Keratinocyte (primary cell): Measurements from ENCODE around the gene MOK. TPM values are rescaled to one million over a fixed set of nuclear protein-coding genes. Genes with fewer than 3 reads are reported as not detected.

Experiments used
- DNase-seq: peaks from one replicate; pipeline ENCODE4 v3.0.0-alpha.2; 2011; ENCODE audit warnings: low read depth, missing footprints, low spot score
- FAIRE-seq: peaks from 2 replicates; lab custom pipeline; 2011; peaks lifted over from hg19 to GRCh38; lab: Jason Lieb, UNC
- H2AFZ ChIP-seq: 2 replicates; pipeline ENCODE4 v1.6.0; 2012; ENCODE audit warnings: low read length, control low read depth, inconsistent platforms; ENCODE audit not compliant: control insufficient read depth
- H3K27ac ChIP-seq: 2 replicates; pipeline ENCODE4 v1.5.1; 2011; ENCODE audit warnings: low read length; ENCODE audit not compliant: control insufficient read depth, insufficient read depth
- H3K27me3 ChIP-seq: 3 replicates; pipeline ENCODE4 v1.6.0; 2011; ENCODE audit warnings: low read length; ENCODE audit not compliant: control insufficient read depth, insufficient read depth; ENCODE audit errors: extremely low read depth
- H3K36me3 ChIP-seq, 2 experiments: 2 replicates in 1 of 2; 3 replicates in 1 of 2; pipeline ENCODE4 v1.5.1; 2011; ENCODE audit warnings: low read length in 2 of 2, mild to moderate bottlenecking in 1 of 2; ENCODE audit not compliant: control insufficient read depth in 2 of 2, insufficient read depth in 2 of 2; ENCODE audit errors: extremely low read depth in 1 of 2
- H3K4me1 ChIP-seq: 3 replicates; pipeline ENCODE4 v1.5.1; 2011; ENCODE audit warnings: low read length; ENCODE audit not compliant: control insufficient read depth, insufficient read depth; ENCODE audit errors: extremely low read depth
- H3K4me2 ChIP-seq: 3 replicates; pipeline ENCODE4 v1.6.0; 2011; ENCODE audit warnings: low read depth, low read length; ENCODE audit not compliant: control insufficient read depth, insufficient read depth; ENCODE audit errors: extremely low read depth
- H3K4me3 ChIP-seq, 3 experiments: fragments of 200-600 bp in 1 of 3; sonication (generic) in 1 of 3; 2 replicates in 2 of 3; 3 replicates in 1 of 3; pipeline ENCODE4 v1.5.1; 2011 to 2016; ENCODE audit warnings: low read length in 3 of 3, mild to moderate bottlenecking in 3 of 3, control low read depth in 2 of 3, inconsistent platforms in 1 of 3, low read depth in 1 of 3, mixed read lengths in 1 of 3, mixed run types in 1 of 3, moderate library complexity in 1 of 3; ENCODE audit not compliant: control insufficient read depth in 2 of 3, insufficient read depth in 2 of 3; ENCODE audit errors: extremely low read depth in 1 of 3
- H3K79me2 ChIP-seq: 2 replicates; pipeline ENCODE4 v1.6.0; 2012; ENCODE audit warnings: low read length; ENCODE audit not compliant: control insufficient read depth, insufficient read depth
- H3K9ac ChIP-seq: 3 replicates; pipeline ENCODE4 v1.6.0; 2011; ENCODE audit warnings: low read length; ENCODE audit not compliant: control insufficient read depth, insufficient read depth; ENCODE audit errors: extremely low read depth
- H3K9me1 ChIP-seq: 3 replicates; pipeline ENCODE4 v1.6.0; 2011; ENCODE audit warnings: low read length; ENCODE audit not compliant: control insufficient read depth, insufficient read depth; ENCODE audit errors: extremely low read depth
- H3K9me3 ChIP-seq: 2 replicates; pipeline ENCODE4 v1.5.1; 2012; ENCODE audit warnings: low read depth, low read length; ENCODE audit not compliant: control insufficient read depth
- H4K20me1 ChIP-seq: 3 replicates; pipeline ENCODE4 v1.6.0; 2011; ENCODE audit warnings: low read length; ENCODE audit not compliant: control insufficient read depth, insufficient read depth; ENCODE audit errors: extremely low read depth
- EZH2 ChIP-seq: IDR thresholded peaks from one replicate; pipeline ENCODE4 v1.6.1; 2012; ENCODE audit warnings: inconsistent platforms, mild to moderate bottlenecking, low read length, moderate library complexity
- dilution Hi-C: fragments of 300-500 bp; cut with MboI; formaldehyde crosslinking; loops from one replicate; pipeline ENCODE4 v1.7.0; 2020; ENCODE audit warnings: low sequenced_read_pairs; ENCODE audit not compliant: extremely low pct_ligation_motif_present
- polyA plus RNA-seq, 5 experiments: library from polyadenylated mRNA; depleted of rRNA in 3 of 5; stranded (reverse) in 3 of 5; stranded (forward) in 1 of 5; unstranded in 1 of 5; fragments of >200 nt; gene quantifications; 1 replicate in 1 of 5; 2 replicates in 3 of 5; 3 replicates in 1 of 5; pipeline versions ENCODE4 v1.2.1 to v1.2.3, GENCODE V29; 2011 to 2012; ENCODE audit warnings: missing spikeins in 2 of 5, low read depth in 1 of 5, low replicate concordance in 1 of 5
- TF ChIP-seq, protein P1 (sequence below), 3 experiments: IDR thresholded peaks in 1 of 3; conservative IDR thresholded peaks in 1 of 3; optimal IDR thresholded peaks in 1 of 3; 2 replicates in 2 of 3; 3 replicates in 1 of 3; pipeline versions ENCODE3 to v1.5.1; 2011; ENCODE audit warnings: low read length in 3 of 3, mild to moderate bottlenecking in 3 of 3, moderate library complexity in 2 of 3, control low read depth in 1 of 3, inconsistent platforms in 1 of 3; ENCODE audit not compliant: insufficient read depth in 2 of 3; ENCODE audit errors: extremely low read depth in 1 of 3

MOK gene
- polyA plus RNA-seq, 1 donor (not counting 4 experiments of a cell fraction or from before 2014, with no cell fraction given) = 38.1 TPM

DNA sequence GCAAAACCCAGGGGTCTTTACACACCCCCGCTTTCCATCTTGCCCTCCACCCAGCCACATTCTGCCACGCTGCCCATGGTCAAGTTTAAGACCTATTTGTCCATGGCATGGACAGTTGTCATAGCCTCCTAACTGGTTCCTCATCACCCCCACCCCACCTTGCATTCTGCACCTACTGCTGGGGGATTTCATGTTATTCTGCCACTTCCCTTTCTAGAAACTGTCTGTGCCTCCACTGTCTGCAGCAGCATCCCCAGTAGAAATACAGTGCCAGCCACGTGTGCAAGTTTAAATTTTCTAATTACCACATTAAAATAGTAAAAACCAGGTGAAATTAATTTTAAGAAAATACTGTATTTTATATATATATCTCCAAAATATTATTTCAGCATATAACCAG is 102.0 kb downstream of the MOK start:
- Histone ChIP-seq H4K20me1 (no peaks in the 10 kb centered on the region), H2AFZ (no peak overlapping the region), H3K9ac (no peak overlapping the region), H3K4me3 (no peak overlapping the region), H3K4me1 (no peaks in the 10 kb centered on the region), H3K36me3 (peaks cover 8 to 14% of the 10 kb centered on the region in 2 experiments), H3K79me2 (peaks cover 36% of the 10 kb centered on the region), H3K27ac (no peak overlapping the region), H3K4me2 (no peak overlapping the region), H3K9me3 (no peaks in the 10 kb centered on the region), H3K9me1 (no peaks in the 10 kb centered on the region), H3K27me3 (no peaks in the 10 kb centered on the region)
- DNase-seq (no peak), FAIRE-seq (no peak)
- dilution Hi-C loops = no loop called here
- TF ChIP-seq EZH2 = no peak
- TF ChIP-seq, protein P1, sequence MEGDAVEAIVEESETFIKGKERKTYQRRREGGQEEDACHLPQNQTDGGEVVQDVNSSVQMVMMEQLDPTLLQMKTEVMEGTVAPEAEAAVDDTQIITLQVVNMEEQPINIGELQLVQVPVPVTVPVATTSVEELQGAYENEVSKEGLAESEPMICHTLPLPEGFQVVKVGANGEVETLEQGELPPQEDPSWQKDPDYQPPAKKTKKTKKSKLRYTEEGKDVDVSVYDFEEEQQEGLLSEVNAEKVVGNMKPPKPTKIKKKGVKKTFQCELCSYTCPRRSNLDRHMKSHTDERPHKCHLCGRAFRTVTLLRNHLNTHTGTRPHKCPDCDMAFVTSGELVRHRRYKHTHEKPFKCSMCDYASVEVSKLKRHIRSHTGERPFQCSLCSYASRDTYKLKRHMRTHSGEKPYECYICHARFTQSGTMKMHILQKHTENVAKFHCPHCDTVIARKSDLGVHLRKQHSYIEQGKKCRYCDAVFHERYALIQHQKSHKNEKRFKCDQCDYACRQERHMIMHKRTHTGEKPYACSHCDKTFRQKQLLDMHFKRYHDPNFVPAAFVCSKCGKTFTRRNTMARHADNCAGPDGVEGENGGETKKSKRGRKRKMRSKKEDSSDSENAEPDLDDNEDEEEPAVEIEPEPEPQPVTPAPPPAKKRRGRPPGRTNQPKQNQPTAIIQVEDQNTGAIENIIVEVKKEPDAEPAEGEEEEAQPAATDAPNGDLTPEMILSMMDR (optimal IDR thresholded peaks at IDR 0.05 in 1 of 3, IDR thresholded peaks at IDR 0.05 in 1 of 3, conservative IDR thresholded peaks at IDR 0.05 in 1 of 3; ENCODE audit: extremely low read depth in 1 of 3, insufficient read depth in 2 of 3, low read length in 3 of 3) = no peak

DNA sequence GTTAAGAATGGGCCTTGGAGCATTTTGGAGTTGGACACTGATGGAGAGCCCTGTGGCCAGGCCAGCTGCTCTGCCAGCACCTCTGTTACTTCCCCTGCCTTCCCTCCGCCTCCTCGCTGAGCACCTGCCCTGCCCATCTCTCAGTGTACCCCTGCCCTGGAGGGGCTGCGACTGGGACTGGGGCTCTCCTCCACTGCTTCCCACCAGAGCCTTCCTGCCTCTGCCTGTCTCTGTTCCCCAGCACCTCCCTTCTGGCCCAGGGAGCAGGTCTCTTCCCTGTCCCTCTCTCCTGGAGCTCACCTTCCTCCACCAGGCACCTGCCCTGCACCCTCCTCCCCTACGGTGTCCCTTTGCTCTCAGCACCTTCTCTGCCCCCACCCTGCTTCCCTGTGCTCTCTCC is 103.2 kb downstream of the MOK start:
- H3K9me3 ChIP-seq = no peaks in the 10 kb centered on the region
- H3K4me2 ChIP-seq = no peak overlapping the region
- H3K36me3 ChIP-seq = peaks cover 14 to 18% of the 10 kb centered on the region in 2 experiments
- H3K27ac ChIP-seq = no peak overlapping the region
- TF ChIP-seq, protein P1 (optimal IDR thresholded peaks at IDR 0.05 in 1 of 3, IDR thresholded peaks at IDR 0.05 in 1 of 3, conservative IDR thresholded peaks at IDR 0.05 in 1 of 3; ENCODE audit: extremely low read depth in 1 of 3, insufficient read depth in 2 of 3, low read length in 3 of 3) = no peak
- TF ChIP-seq EZH2 = no peak
- dilution Hi-C loops = no loop called here
- H3K79me2 ChIP-seq = peaks cover 44% of the 10 kb centered on the region
- FAIRE-seq (no peak), DNase-seq (no peak)
- H3K4me3 ChIP-seq = no peak overlapping the region
- no peaks in the 10 kb centered on the region for H3K27me3 ChIP-seq
- peaks cover 3% of the 10 kb centered on the region for H4K20me1 ChIP-seq
- H3K9ac ChIP-seq = no peak overlapping the region
- no peak overlapping the region for H2AFZ ChIP-seq
- H3K4me1 ChIP-seq = no peaks in the 10 kb centered on the region
- H3K9me1 ChIP-seq = no peaks in the 10 kb centered on the region
